HG03045 (cell line): ENCODE results near the gene CD40.

ENCODE experiments used
- ATAC-seq: cut with Tn5 transposase; IDR thresholded peaks from one replicate; pipeline ENCODE4 v1.9.1; 2021; ENCODE audit warnings: mild to moderate bottlenecking, moderate library complexity; ENCODE audit not compliant: unreplicated experiment

The CD40 gene

GRCh38 chr20:46121184-46121930, 3.2 kb downstream of the CD40 start:
- ATAC-seq: no peak

- ATAC-seq: no peak
Observed at GRCh38 chr20:46122071-46122470, 4.0 kb downstream of the CD40 start.

GRCh38 chr20:46122516-46123481, 4.7 kb downstream of the CD40 start:
- ATAC-seq: no peak

GRCh38 chr20:46123482-46124245, 5.5 kb downstream of the CD40 start:
- ATAC-seq: no peak

GRCh38 chr20:46126440-46127056, 8.4 kb downstream of the CD40 start:
- ATAC-seq: no peak

- no peak for ATAC-seq
Observed at GRCh38 chr20:46127396-46128010, 9.4 kb downstream of the CD40 start.

- no peak for ATAC-seq
Observed at GRCh38 chr20:46128310-46129151, 10.4 kb downstream of the CD40 start.

- ATAC-seq: no peak
Observed at GRCh38 chr20:46129955-46130481, 11.9 kb downstream of the CD40 start.

GRCh38 chr20:46130534-46130933, 12.4 kb downstream of the CD40 start:
- ATAC-seq: no peak

GRCh38 chr20:46131396-46131795, 13.3 kb downstream of the CD40 start:
- ATAC-seq: no peak

- ATAC-seq: peak; percentile 47
Observed at GRCh38 chr20:46132705-46133120, 14.6 kb downstream of the CD40 start.

GRCh38 chr20:46133886-46134654, 16.0 kb downstream of the CD40 start:
- no peak for ATAC-seq

GRCh38 chr20:46134716-46135115, 16.6 kb downstream of the CD40 start:
- no peak for ATAC-seq

GRCh38 chr20:46135856-46136633, 17.9 kb downstream of the CD40 start:
- no peak for ATAC-seq

- no peak for ATAC-seq
Observed at GRCh38 chr20:46137816-46138215, 19.7 kb downstream of the CD40 start.

- ATAC-seq: no peak
Observed at GRCh38 chr20:46139266-46139889, 21.3 kb downstream of the CD40 start.

GRCh38 chr20:46139908-46140482, 21.9 kb downstream of the CD40 start:
- no peak for ATAC-seq
